Transverse colon (tissue), 4 donors: Measurements from ENCODE around the gene NR1H3. TPM values are rescaled to one million over a fixed set of nuclear protein-coding genes. Genes with fewer than 3 reads are reported as not detected.
A peak's percentile ranks its signal among the peaks of the same experiment; 100 is the strongest.

ENCODE experiments used
- DNase-seq: peaks from one replicate; pipeline ENCODE4 v3.0.0-alpha.2; 2019
- H3K27ac ChIP-seq, 4 donors: fragments of 200-600 bp; sonication (generic); 2 replicates each; pipeline ENCODE4 v1.5.1; 2016 to 2018; ENCODE audit warnings: inconsistent platforms in 4 of 4
- H3K27me3 ChIP-seq: fragments of 200-600 bp; sonication (generic); 2 replicates; pipeline ENCODE4 v1.5.1; 2017; ENCODE audit warnings: inconsistent platforms
- H3K36me3 ChIP-seq, 4 donors: fragments of 200-600 bp; sonication (generic); 2 replicates each; pipeline ENCODE4 v1.5.1; 2017 to 2019; ENCODE audit warnings: inconsistent platforms in 4 of 4
- H3K4me1 ChIP-seq, 4 donors: fragments of 200-600 bp; sonication (generic); 2 replicates each; pipeline ENCODE4 v1.5.1; 2017 to 2020; ENCODE audit warnings: inconsistent platforms in 4 of 4
- H3K4me3 ChIP-seq, 4 donors: fragments of 200-600 bp; sonication (generic); 1 replicate in 1 of 4; 2 replicates in 3 of 4; pipeline versions ENCODE4 v1.5.1 to v1.6.1; 2017 to 2019; ENCODE audit warnings: inconsistent platforms in 4 of 4
- H3K9me3 ChIP-seq, 2 donors: fragments of 200-600 bp; sonication (generic); 2 replicates each; pipeline ENCODE4 v1.5.1; 2017 to 2019; ENCODE audit warnings: inconsistent platforms in 2 of 2
- CTCF ChIP-seq, 5 experiments: fragments of 200-600 bp in 3 of 5; fragments of 450-650 bp in 2 of 5; sonication (generic) in 3 of 5; IDR thresholded peaks; 1 replicate in 2 of 5; 2 replicates in 3 of 5; pipeline ENCODE4 v1.5.1; 2016 to 2017; ENCODE audit warnings: antibody characterized with exemption in 5 of 5, inconsistent platforms in 3 of 5, mild to moderate bottlenecking in 2 of 5, moderate library complexity in 1 of 5
- EP300 ChIP-seq: sonication (generic); formaldehyde crosslinking; IDR thresholded peaks from one replicate; pipeline ENCODE4 v1.6.1; 2017; ENCODE audit warnings: antibody characterized with exemption, low read depth
- POLR2A ChIP-seq: fragments of 450-650 bp; IDR thresholded peaks from one replicate; pipeline ENCODE4 v1.6.1; 2016; ENCODE audit warnings: antibody characterized with exemption, mild to moderate bottlenecking, moderate library complexity
- POLR2AphosphoS5 ChIP-seq, 3 donors: sonication (generic); formaldehyde crosslinking; IDR thresholded peaks; one replicate each; pipeline ENCODE4 v1.6.1; 2016; ENCODE audit warnings: antibody characterized with exemption in 3 of 3
- WGBS, 2 donors: methylation state at CpG; one replicate each; pipeline ENCODE4 v1.1.5; 2018; ENCODE audit warnings: low coverage in 1 of 2; 5-methylcytosine and 5-hydroxymethylcytosine counted together
- in situ Hi-C, 4 donors: fragments of 200-750 bp; cut with MboI; loops; one replicate each; pipeline versions ENCODE4 v1.15.0 to v1.15.1; 2017; ENCODE audit warnings: low sequenced_read_pairs in 3 of 4, low pct_ligation_motif_present in 1 of 4, low pct_unique_long_range_greater_than_20kb in 1 of 4
- intact Hi-C: fragments of 100-400 bp; cut with DNase I; formaldehyde crosslinking; loops from one replicate; pipeline ENCODE4 v1.15.1; 2023; ENCODE audit warnings: low total_unique reads
- total RNA-seq, 4 donors: library from RNA; depleted of rRNA; stranded (reverse); fragments of >200 nt; gene quantifications; one replicate each; pipeline ENCODE4 v1.1.0, GENCODE V29; 2016

Gene NR1H3
- total RNA-seq, 4 donors from 2014 or later = 28.7 to 124 (median 113) TPM

GRCh38 chr11:47260366-47260765, 2.6 kb downstream of the NR1H3 start:
- 89 to 92% methylated on average over 4 to 19 of the region's 19 CpGs for WGBS, 2 donors
- Histone ChIP-seq H3K27ac (peak overlapping the region in 3 of 4 donors; percentile 81 to 88 (median 83)), H3K9me3 (no peaks in the 10 kb centered on the region), H3K27me3 (no peaks in the 10 kb centered on the region), H3K36me3 (no peaks in the 10 kb centered on the region), H3K4me1 (peaks cover 9 to 52% (median 42%) of the 10 kb centered on the region in 4 donors), H3K4me3 (no peak overlapping the region)
- no peak for DNase-seq
- no peak for TF ChIP-seq POLR2A
- no peak for TF ChIP-seq EP300
- no peak for TF ChIP-seq POLR2AphosphoS5 (IDR thresholded peaks at IDR 0.05)
- TF ChIP-seq CTCF (IDR thresholded peaks at IDR 0.05) = no peak
- in situ Hi-C loops = loop anchor here in 1 of 4 donors (10.0 kb wide), 1 partner anchor 86 kb away; the partner anchor contains the start of gene ARFGAP2
- intact Hi-C loops = no loop called here

GRCh38 chr11:47261291-47261800, 3.5 kb downstream of the NR1H3 start:
- Histone ChIP-seq H3K27me3 (no peaks in the 10 kb centered on the region), H3K27ac (no peak overlapping the region), H3K4me1 (peaks cover 9 to 51% (median 40%) of the 10 kb centered on the region in 4 donors), H3K4me3 (no peak overlapping the region), H3K36me3 (no peaks in the 10 kb centered on the region), H3K9me3 (no peaks in the 10 kb centered on the region)
- TF ChIP-seq CTCF (IDR thresholded peaks at IDR 0.05) (no peak), POLR2A (no peak), EP300 (no peak), POLR2AphosphoS5 (IDR thresholded peaks at IDR 0.05) (no peak)
- in situ Hi-C loops = loop anchor here in 1 of 4 donors (10.0 kb wide), 1 partner anchor 87 kb away; the partner anchor contains the start of gene ARFGAP2
- WGBS, 2 donors = 89% methylated on average over 22 of the region's 22 CpGs; no CpG with 5 or more reads in 1 of the 2 donors
- intact Hi-C loops = no loop called here
- DNase-seq = no peak

GRCh38 chr11:47264119-47264518, 6.3 kb downstream of the NR1H3 start:
- H3K27me3 ChIP-seq = no peaks in the 10 kb centered on the region
- no peak overlapping the region for H3K27ac ChIP-seq
- no peak overlapping the region for H3K4me3 ChIP-seq
- DNase-seq = no peak
- intact Hi-C loops (no loop called here), in situ Hi-C loops (loop anchor here in 1 of 4 donors (10.0 kb wide), 1 partner anchor 89 kb away; the partner anchor contains the start of gene ARFGAP2)
- WGBS, 2 donors = 91% methylated on average over 6 of the region's 6 CpGs; no CpG with 5 or more reads in 1 of the 2 donors
- H3K9me3 ChIP-seq = no peaks in the 10 kb centered on the region
- no peaks in the 10 kb centered on the region for H3K36me3 ChIP-seq
- no peak for TF ChIP-seq POLR2A
- no peak for TF ChIP-seq CTCF (IDR thresholded peaks at IDR 0.05)
- TF ChIP-seq EP300 = no peak
- no peak for TF ChIP-seq POLR2AphosphoS5 (IDR thresholded peaks at IDR 0.05)
- peaks cover 12 to 39% (median 31%) of the 10 kb centered on the region in 4 donors for H3K4me1 ChIP-seq

- Histone ChIP-seq H3K9me3 (no peaks in the 10 kb centered on the region), H3K27ac (no peak overlapping the region), H3K27me3 (no peaks in the 10 kb centered on the region), H3K36me3 (no peaks in the 10 kb centered on the region), H3K4me1 (peaks cover 12 to 35% (median 29%) of the 10 kb centered on the region in 4 donors), H3K4me3 (no peak overlapping the region)
- 80 to 84% methylated on average over 1 to 4 of the region's 4 CpGs for WGBS, 2 donors
- no peak for DNase-seq
- TF ChIP-seq POLR2AphosphoS5 (IDR thresholded peaks at IDR 0.05) (no peak), POLR2A (no peak), CTCF (IDR thresholded peaks at IDR 0.05) (no peak), EP300 (no peak)
- in situ Hi-C loops (loop anchor here in 1 of 4 donors (10.0 kb wide), 1 partner anchor 90 kb away; the partner anchor contains the start of gene ARFGAP2), intact Hi-C loops (no loop called here)
Measured at GRCh38 chr11:47264521-47264920, 6.7 kb downstream of the NR1H3 start.
